GM23338 (cell line): Measurements from ENCODE around the gene MYO1G. TPM values are rescaled to one million over a fixed set of nuclear protein-coding genes. Genes with fewer than 3 reads are reported as not detected.

Experiments
- ATAC-seq: fragments of 200-7000 bp; cut with Tn5 transposase; 3 replicates; pipeline ENCODE4 v1.9.1; 2020
- DNase-seq: peaks from one replicate; pipeline ENCODE4 v3.0.0-alpha.2; 2015; ENCODE audit warnings: low spot score
- H2AFZ ChIP-seq: fragments of 200-600 bp; sonication (generic); 2 replicates; pipeline ENCODE4 v1.8.0; 2016; ENCODE audit warnings: antibody characterized with exemption, mild to moderate bottlenecking, moderate library complexity
- H3F3A ChIP-seq: fragments of 200-600 bp; sonication (generic); replicated peaks from 2 replicates; pipeline ENCODE4 v1.8.0; 2017; ENCODE audit warnings: antibody characterized with exemption, mixed run types, low read depth
- H3K27ac ChIP-seq: fragments of 200-600 bp; sonication (generic); 2 replicates; pipeline ENCODE4 v1.6.1; 2016; ENCODE audit warnings: low read depth
- H3K27me3 ChIP-seq: fragments of 200-600 bp; sonication (generic); 2 replicates; pipeline ENCODE4 v1.8.0; 2016; ENCODE audit warnings: mild to moderate bottlenecking, mixed run types, moderate library complexity; ENCODE audit not compliant: insufficient read depth
- H3K36me3 ChIP-seq: fragments of 200-600 bp; sonication (generic); 2 replicates; pipeline ENCODE4 v1.8.0; 2016; ENCODE audit warnings: mild to moderate bottlenecking; ENCODE audit not compliant: insufficient read depth
- H3K4me1 ChIP-seq: fragments of 200-600 bp; sonication (generic); 2 replicates; pipeline ENCODE4 v1.8.0; 2016; ENCODE audit warnings: mild to moderate bottlenecking, moderate library complexity; ENCODE audit not compliant: insufficient read depth
- H3K4me2 ChIP-seq: fragments of 200-600 bp; sonication (generic); 2 replicates; pipeline ENCODE4 v1.7.1; 2017; ENCODE audit warnings: mixed run types
- H3K4me3 ChIP-seq: fragments of 200-600 bp; sonication (generic); 2 replicates; pipeline ENCODE4 v1.6.1; 2016; ENCODE audit warnings: mixed run types
- H3K79me2 ChIP-seq: fragments of 200-600 bp; sonication (generic); replicated peaks from 2 replicates; pipeline ENCODE4 v1.8.0; 2017; ENCODE audit warnings: mild to moderate bottlenecking; ENCODE audit not compliant: insufficient read depth
- H3K9me2 ChIP-seq: fragments of 200-600 bp; sonication (generic); 2 replicates; pipeline ENCODE4 v1.8.0; 2017; ENCODE audit not compliant: insufficient read depth
- H4K20me1 ChIP-seq: fragments of 200-600 bp; sonication (generic); replicated peaks from 2 replicates; pipeline ENCODE4 v1.8.0; 2017; ENCODE audit warnings: mild to moderate bottlenecking; ENCODE audit not compliant: insufficient read depth
- H3K27ac Mint-ChIP-seq: 2 replicates; pipeline ENCODE4 v1.8.0; 2020; ENCODE audit warnings: inconsistent platforms, mild to moderate bottlenecking, moderate library complexity, mixed read lengths
- H3K27me3 Mint-ChIP-seq: 3 replicates; pipeline ENCODE4 v1.8.0; 2022; ENCODE audit warnings: low read depth, mild to moderate bottlenecking, moderate library complexity, mixed read lengths, inconsistent platforms; ENCODE audit not compliant: insufficient read depth, poor library complexity
- H3K36me3 Mint-ChIP-seq: 3 replicates; pipeline ENCODE4 v1.8.0; 2021; ENCODE audit warnings: low read depth, mild to moderate bottlenecking, inconsistent platforms, moderate library complexity, mixed read lengths
- H3K4me1 Mint-ChIP-seq: 3 replicates; pipeline ENCODE4 v1.8.0; 2020; ENCODE audit warnings: mild to moderate bottlenecking, inconsistent platforms, mixed read lengths
- H3K4me3 Mint-ChIP-seq: 3 replicates; pipeline ENCODE4 v1.8.0; 2021; ENCODE audit warnings: moderate library complexity, mild to moderate bottlenecking, inconsistent platforms, mixed read lengths
- H3K9me3 Mint-ChIP-seq: 3 replicates; pipeline ENCODE4 v1.8.0; 2020; ENCODE audit warnings: moderate library complexity, mild to moderate bottlenecking, inconsistent platforms, mixed read lengths
- EZH2 ChIP-seq: fragments of 200-600 bp; sonication (generic); IDR thresholded peaks from one replicate; pipeline ENCODE4 v1.8.0; 2017; ENCODE audit warnings: antibody characterized with exemption, mild to moderate bottlenecking, low read depth; ENCODE audit not compliant: unreplicated experiment
- JUNB ChIP-seq: IDR thresholded peaks from one replicate; pipeline ENCODE4 v1.6.1; 2016; ENCODE audit warnings: antibody characterized with exemption; ENCODE audit not compliant: unreplicated experiment
- NANOG ChIP-seq: IDR thresholded peaks from 2 replicates; pipeline ENCODE4 v1.6.1; 2016; ENCODE audit warnings: antibody characterized with exemption, borderline replicate concordance
- STAT1 ChIP-seq: IDR thresholded peaks from one replicate; pipeline ENCODE4 v1.6.1; 2016; ENCODE audit warnings: antibody characterized with exemption; ENCODE audit not compliant: unreplicated experiment
- ZNF114 ChIP-seq: fragments of 250-450 bp; sonication (Bioruptor Pico); IDR thresholded peaks from 2 replicates; pipeline ENCODE4 v1.5.0; 2020; ENCODE audit warnings: mild to moderate bottlenecking, moderate library complexity
- ZNF331 ChIP-seq: fragments of 250-450 bp; sonication (Bioruptor Pico); IDR thresholded peaks from 2 replicates; pipeline ENCODE4 v1.5.0; 2020; ENCODE audit warnings: low read depth, mild to moderate bottlenecking, moderate library complexity
- polyA plus RNA-seq: library from polyadenylated mRNA; unstranded; fragments of >200 nt; fragmentation: Nextera tagmentation; extraction: Ambion mirVana; gene quantifications from 2 replicates; pipeline ENCODE4 v1.2.1, GENCODE V29; 2016
- total RNA-seq: library from RNA; depleted of rRNA; stranded (reverse); fragments of >200 nt; shearing (Covaris generic); gene quantifications from 2 replicates; pipeline ENCODE4 v1.2.3, GENCODE V29; 2014
- TF ChIP-seq, protein P1 (sequence below): fragments of 250-450 bp; sonication (Bioruptor Pico); IDR thresholded peaks from 2 replicates; pipeline ENCODE4 v1.5.0; 2020; ENCODE audit warnings: mild to moderate bottlenecking, moderate library complexity
- TF ChIP-seq, protein P2 (sequence below): IDR thresholded peaks from 2 replicates; pipeline ENCODE4 v1.6.1; 2016; ENCODE audit warnings: antibody characterized with exemption

The MYO1G gene
- total and polyA plus RNA-seq, 2 experiments from 2014 or later: 0.10 to 0.11 TPM

DNA sequence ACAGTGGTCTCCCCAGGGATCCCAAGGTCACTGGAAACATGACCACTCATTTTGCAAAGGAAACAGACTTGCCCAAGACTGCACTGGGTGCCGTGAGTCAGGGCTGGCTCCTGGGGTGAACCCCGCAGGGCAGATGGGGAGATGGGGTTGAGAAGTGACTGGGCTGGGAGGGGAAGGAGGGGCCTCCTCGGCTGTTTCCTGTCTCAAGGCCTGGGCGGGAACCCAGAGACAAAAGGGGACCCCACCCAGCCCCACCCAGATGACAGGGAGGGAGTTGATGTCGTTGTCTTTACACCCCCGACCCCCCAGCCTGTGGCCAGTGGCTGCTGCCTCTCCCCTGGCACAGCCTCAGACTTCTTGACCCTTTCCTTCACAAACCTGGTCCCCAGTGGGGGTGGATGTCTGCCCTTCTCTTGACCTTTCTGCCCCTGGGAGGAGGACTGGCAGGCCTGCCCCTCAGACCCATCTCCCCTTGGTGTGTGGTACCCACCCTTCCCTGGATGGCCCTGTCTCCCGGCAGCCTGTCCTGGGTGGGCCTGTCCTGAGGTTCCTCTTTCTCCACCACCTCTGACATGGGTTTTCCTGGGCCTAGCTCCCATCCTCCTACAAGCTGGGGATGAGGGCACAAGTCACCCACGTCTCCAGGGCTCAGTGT, 1.4 kb downstream of the MYO1G start (continued):
- TF ChIP-seq, protein P1, sequence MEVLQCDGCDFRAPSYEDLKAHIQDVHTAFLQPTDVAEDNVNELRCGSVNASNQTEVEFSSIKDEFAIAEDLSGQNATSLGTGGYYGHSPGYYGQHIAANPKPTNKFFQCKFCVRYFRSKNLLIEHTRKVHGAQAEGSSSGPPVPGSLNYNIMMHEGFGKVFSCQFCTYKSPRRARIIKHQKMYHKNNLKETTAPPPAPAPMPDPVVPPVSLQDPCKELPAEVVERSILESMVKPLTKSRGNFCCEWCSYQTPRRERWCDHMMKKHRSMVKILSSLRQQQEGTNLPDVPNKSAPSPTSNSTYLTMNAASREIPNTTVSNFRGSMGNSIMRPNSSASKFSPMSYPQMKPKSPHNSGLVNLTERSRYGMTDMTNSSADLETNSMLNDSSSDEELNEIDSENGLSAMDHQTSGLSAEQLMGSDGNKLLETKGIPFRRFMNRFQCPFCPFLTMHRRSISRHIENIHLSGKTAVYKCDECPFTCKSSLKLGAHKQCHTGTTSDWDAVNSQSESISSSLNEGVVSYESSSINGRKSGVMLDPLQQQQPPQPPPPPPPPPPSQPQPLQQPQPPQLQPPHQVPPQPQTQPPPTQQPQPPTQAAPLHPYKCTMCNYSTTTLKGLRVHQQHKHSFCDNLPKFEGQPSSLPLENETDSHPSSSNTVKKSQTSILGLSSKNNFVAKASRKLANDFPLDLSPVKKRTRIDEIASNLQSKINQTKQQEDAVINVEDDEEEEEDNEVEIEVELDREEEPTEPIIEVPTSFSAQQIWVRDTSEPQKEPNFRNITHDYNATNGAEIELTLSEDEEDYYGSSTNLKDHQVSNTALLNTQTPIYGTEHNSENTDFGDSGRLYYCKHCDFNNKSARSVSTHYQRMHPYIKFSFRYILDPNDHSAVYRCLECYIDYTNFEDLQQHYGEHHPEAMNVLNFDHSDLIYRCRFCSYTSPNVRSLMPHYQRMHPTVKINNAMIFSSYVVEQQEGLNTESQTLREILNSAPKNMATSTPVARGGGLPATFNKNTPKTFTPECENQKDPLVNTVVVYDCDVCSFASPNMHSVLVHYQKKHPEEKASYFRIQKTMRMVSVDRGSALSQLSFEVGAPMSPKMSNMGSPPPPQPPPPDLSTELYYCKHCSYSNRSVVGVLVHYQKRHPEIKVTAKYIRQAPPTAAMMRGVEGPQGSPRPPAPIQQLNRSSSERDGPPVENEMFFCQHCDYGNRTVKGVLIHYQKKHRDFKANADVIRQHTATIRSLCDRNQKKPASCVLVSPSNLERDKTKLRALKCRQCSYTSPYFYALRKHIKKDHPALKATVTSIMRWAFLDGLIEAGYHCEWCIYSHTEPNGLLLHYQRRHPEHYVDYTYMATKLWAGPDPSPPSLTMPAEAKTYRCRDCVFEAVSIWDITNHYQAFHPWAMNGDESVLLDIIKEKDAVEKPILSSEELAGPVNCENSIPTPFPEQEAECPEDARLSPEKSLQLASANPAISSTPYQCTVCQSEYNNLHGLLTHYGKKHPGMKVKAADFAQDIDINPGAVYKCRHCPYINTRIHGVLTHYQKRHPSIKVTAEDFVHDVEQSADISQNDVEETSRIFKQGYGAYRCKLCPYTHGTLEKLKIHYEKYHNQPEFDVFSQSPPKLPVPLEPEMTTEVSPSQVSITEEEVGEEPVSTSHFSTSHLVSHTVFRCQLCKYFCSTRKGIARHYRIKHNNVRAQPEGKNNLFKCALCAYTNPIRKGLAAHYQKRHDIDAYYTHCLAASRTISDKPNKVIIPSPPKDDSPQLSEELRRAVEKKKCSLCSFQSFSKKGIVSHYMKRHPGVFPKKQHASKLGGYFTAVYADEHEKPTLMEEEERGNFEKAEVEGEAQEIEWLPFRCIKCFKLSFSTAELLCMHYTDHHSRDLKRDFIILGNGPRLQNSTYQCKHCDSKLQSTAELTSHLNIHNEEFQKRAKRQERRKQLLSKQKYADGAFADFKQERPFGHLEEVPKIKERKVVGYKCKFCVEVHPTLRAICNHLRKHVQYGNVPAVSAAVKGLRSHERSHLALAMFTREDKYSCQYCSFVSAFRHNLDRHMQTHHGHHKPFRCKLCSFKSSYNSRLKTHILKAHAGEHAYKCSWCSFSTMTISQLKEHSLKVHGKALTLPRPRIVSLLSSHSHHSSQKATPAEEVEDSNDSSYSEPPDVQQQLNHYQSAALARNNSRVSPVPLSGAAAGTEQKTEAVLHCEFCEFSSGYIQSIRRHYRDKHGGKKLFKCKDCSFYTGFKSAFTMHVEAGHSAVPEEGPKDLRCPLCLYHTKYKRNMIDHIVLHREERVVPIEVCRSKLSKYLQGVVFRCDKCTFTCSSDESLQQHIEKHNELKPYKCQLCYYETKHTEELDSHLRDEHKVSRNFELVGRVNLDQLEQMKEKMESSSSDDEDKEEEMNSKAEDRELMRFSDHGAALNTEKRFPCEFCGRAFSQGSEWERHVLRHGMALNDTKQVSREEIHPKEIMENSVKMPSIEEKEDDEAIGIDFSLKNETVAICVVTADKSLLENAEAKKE (CRISPR knock-in tag): no peak
- TF ChIP-seq, protein P2, sequence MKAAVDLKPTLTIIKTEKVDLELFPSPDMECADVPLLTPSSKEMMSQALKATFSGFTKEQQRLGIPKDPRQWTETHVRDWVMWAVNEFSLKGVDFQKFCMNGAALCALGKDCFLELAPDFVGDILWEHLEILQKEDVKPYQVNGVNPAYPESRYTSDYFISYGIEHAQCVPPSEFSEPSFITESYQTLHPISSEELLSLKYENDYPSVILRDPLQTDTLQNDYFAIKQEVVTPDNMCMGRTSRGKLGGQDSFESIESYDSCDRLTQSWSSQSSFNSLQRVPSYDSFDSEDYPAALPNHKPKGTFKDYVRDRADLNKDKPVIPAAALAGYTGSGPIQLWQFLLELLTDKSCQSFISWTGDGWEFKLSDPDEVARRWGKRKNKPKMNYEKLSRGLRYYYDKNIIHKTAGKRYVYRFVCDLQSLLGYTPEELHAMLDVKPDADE: no peak

DNA sequence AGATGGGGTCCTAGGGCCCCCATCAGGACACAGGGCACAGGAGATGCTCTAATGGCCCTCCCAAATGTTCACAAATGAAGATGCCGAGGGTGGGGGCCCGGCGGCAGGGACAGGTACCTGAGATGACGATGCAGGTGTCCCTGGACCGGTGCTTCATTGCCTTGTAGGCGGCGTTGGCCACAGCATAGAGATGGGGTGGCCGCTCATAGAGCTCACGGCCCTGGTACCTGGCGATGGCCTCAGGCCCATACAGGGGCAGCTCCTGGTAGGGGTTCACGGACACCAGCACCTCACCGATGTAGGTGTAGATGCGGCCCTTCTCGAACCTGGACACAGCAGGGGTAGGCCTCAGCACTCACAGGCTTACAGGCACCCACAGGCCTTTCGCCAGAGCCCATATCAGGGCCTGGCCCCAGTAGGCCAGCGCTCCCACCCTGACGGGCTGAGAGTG, 2.0 kb downstream of the MYO1G start:
- no peak for ATAC-seq
- Histone ChIP-seq H3K27ac (no peak overlapping the region), H3K9me2 (no peaks in the 10 kb centered on the region), H3K27me3 (no peaks in the 10 kb centered on the region), H3K79me2 (no peaks in the 10 kb centered on the region), H4K20me1 (no peaks in the 10 kb centered on the region; the same call in 1 of the 2 replicates), H3F3A (peaks cover 7% of the 10 kb centered on the region), H3K4me3 (no peak overlapping the region), H3K36me3 (0 out of 2 replicates have a peak, but pooled peaks cover 4% of the 10 kb centered on the region), H3K4me1 (no peaks in the 10 kb centered on the region), H3K4me2 (no peak overlapping the region), H2AFZ (no peak overlapping the region)
- Mint-ChIP-seq H3K4me1 (no peaks in the 10 kb centered on the region; the same call in 2 of the 3 replicates), H3K36me3 (peaks cover 16% of the 10 kb centered on the region), H3K9me3 (no peaks in the 10 kb centered on the region), H3K27me3 (peaks cover 7% of the 10 kb centered on the region), H3K27ac (no peak overlapping the region), H3K4me3 (no peak overlapping the region)
- DNase-seq: no peak
- TF ChIP-seq EZH2: no peak
- TF ChIP-seq STAT1: no peak
- TF ChIP-seq JUNB: no peak
- TF ChIP-seq, protein P1 (CRISPR knock-in tag): no peak
- no peak for TF ChIP-seq ZNF114 (CRISPR knock-in tag)
- no peak for TF ChIP-seq NANOG
- TF ChIP-seq ZNF331 (CRISPR knock-in tag): no peak
